Esophagus muscularis mucosa (tissue), 3 donors: ENCODE data around the gene AP4S1.

Source experiments
- EP300 ChIP-seq: sonication (generic); formaldehyde crosslinking; IDR thresholded peaks from one replicate; pipeline ENCODE4 v1.6.1; 2017; ENCODE audit warnings: antibody characterized with exemption
- TF ChIP-seq, protein P1 (sequence below), 3 experiments: fragments of 200-600 bp in 2 of 3; fragments of 450-650 bp in 1 of 3; sonication (generic) in 2 of 3; IDR thresholded peaks; one replicate each; pipeline ENCODE4 v1.5.1; 2017 to 2019; ENCODE audit warnings: antibody characterized with exemption in 3 of 3, mild to moderate bottlenecking in 2 of 3, moderate library complexity in 1 of 3

DNA sequence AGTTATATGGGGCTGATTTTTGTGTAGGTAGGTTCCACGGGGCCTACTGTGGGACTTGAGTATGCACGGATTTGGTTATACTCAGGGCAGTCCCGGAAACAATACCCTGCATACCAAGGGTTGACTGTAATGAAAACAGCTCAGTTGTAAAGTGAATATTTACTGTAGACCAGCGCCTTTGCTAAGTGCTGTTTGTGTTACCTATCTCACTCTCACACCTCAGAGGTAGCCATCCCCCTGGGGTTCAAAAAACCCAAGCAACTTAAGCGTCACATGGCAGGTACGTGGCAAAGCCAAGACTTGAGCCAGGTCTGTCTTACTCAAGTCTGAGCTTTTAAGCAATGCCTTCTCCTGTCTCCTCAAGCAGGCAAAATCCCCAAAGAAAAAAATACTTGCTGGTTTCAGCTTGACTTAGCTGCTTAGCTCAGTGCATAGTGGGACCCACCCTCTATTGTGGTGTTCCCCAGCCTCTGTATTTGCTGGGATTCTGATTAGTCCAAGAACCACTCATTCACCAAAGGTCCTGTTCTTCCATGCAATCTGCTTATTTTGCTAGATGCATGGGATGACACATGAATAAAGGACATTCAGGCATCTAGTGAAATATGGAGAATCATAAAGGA lies 34.9 kb downstream of the AP4S1 start:
- TF ChIP-seq, protein P1, sequence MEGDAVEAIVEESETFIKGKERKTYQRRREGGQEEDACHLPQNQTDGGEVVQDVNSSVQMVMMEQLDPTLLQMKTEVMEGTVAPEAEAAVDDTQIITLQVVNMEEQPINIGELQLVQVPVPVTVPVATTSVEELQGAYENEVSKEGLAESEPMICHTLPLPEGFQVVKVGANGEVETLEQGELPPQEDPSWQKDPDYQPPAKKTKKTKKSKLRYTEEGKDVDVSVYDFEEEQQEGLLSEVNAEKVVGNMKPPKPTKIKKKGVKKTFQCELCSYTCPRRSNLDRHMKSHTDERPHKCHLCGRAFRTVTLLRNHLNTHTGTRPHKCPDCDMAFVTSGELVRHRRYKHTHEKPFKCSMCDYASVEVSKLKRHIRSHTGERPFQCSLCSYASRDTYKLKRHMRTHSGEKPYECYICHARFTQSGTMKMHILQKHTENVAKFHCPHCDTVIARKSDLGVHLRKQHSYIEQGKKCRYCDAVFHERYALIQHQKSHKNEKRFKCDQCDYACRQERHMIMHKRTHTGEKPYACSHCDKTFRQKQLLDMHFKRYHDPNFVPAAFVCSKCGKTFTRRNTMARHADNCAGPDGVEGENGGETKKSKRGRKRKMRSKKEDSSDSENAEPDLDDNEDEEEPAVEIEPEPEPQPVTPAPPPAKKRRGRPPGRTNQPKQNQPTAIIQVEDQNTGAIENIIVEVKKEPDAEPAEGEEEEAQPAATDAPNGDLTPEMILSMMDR (IDR thresholded peaks at IDR 0.05) = no peak
- no peak for TF ChIP-seq EP300
